Putamen (tissue), 1 donor: ENCODE results near the gene CBX2.
A peak's percentile ranks its signal among the peaks of the same experiment; 100 is the strongest.

ENCODE experiments used
- DNase-seq: peaks from one replicate; pipeline ENCODE4 v3.0.0-alpha.2; 2016; ENCODE audit warnings: low spot score

CBX2 gene

DNA sequence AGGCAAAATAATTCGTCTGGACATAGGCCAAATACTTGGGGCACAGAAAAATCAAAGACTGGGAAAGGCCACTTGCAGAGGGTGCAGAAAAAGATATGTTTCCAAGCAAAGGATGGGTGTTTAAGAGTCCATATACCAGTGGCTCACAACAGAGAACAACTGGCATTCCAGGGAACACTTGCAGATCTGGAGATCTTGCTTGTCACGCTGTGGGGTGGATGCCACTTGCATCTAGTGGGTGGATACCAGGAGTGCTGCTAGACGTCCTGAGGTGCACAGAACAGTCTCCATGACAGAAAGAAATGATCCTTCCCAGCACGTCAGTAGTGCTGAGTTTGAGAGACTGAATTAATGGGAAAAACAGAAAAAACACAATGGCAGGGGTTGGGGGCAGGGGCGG is 10.5 kb downstream of the CBX2 start:
- DNase-seq, result no peak

DNA sequence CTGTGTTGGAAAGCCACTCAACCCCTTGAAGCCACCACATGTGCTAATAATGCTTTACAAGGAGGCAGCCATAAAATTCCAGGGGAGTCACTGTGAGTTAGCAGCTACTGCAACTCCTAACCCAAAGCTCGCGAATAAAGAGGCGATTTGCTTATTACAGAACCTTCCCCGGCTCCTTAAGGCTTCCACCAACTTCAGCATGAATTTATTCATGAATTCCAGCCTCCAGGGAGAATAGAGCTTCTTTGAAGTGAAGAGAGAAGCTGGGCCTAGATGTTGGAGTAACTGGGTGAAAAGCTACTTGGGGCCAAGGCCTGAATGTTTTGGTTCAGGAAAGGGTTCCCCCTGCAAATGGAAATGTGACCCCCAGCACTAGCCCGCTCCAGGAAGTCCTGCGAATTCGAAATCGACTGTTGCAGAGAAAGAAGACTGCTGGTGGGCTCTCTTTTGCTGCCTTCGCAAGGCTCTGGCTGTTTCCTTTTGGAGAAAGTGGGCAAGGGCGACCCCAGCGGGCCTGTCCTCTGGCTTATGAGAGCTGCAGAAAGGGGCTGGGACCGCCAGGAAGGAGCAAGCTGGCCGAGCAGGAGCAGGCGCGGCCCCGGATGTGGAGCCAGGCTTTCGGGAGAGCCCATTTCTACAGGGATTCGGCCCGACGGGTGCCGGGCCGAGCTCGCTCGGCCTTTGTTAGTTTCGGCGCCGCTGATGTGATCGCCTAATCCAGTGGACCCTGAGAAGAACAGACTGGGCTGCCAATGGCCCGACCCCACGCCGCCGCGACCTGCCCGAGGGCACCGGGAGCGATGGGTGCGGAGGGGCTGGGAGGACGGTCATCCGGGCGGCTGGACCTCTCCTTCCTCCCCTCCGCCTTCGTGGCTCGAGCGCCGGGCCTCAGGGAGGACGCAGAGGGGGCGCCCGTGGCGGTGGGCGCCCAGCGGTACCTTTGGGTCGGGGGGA is 11.3 kb downstream of the CBX2 start:
- no peak for DNase-seq

DNA sequence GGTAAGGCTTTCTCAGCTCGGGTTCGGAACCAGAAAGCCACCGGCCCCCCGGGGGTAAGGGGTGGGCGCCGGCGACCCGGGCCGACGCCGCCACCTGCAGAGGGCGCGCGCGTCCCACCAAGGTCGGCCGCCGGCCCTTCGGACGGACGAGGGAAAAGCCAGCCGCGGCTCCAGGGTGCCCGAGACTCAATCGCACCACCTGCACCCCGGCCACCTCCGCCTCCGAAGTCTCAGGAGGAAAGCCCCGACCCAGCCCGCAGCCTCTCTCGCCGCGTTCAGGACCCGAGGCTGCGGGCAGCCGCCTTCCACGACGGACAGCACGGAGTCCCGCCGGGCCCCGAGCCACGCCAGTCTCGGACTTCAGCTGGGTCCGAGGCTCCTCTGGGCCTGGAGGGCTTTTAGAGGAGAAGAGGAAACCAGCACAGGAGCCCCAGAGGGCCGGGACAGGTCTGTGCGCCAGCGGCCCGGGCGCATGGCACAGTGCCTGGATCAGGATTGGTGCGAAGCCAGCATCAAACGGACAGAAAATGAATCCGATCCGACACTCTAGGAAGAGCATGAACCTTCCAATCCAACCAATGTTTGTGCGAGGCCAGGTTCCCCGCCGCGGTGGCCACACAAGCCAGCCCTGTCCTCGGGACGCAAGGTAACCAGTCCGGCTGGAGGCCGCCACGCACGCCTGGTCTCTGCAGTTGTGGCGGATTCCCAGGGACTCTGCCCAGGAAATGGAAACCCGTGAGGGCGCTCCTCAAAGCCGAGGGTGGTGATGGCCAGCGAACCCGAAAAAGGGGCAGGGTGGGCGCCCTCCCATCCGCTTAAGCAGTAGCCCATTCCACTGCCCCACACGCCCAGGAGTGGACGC is 12.2 kb downstream of the CBX2 start:
- DNase-seq, result no peak

DNA sequence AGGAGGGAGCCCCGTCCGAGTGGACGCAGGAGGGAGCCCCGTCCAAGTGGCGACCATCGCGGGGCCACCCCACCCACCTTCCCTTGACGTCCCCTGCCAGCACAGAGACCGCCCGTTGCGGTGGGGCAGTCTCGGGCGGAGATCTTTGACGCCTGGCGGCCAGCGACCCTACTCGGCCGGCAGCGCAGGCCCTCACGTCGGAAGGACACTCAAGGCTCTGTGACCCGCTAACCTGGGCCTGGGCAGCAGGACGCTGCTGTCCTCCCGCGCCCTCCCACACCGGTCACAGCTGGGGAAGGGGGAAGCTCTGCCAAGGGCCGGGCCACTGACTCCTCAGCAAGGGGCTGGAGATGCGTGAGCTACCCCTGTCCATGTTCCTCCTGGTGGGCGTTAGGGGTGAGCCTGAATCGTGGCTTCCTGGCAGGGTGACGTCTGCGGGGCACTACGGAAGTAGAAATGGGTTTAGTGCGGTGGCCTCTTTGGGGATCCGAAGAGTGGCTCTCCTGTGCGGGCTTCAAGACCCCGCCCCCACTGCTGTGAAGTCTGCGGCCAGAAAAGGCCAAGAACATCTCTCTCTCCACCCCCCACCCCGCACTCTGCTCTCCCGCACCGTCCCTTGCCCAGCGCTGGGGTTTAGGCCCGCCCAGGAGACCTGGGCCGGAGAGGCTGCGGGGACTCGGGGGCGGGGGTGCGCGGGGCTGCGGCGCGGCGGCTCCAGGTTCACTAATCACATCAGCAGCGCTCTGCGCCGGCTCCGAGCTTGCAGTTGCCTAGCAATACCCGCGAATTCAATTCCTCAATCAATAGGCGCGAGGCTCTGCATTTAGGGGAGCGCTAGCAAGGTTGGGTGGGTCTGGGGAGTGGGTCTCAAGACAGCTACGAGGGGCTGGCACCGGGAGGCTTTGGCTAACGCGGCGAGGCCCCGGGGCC is 13.1 kb downstream of the CBX2 start:
- DNase-seq, result no peak

- no peak for DNase-seq
Observed at GRCh38 chr17:79791735-79792161, 13.8 kb downstream of the CBX2 start.

DNA sequence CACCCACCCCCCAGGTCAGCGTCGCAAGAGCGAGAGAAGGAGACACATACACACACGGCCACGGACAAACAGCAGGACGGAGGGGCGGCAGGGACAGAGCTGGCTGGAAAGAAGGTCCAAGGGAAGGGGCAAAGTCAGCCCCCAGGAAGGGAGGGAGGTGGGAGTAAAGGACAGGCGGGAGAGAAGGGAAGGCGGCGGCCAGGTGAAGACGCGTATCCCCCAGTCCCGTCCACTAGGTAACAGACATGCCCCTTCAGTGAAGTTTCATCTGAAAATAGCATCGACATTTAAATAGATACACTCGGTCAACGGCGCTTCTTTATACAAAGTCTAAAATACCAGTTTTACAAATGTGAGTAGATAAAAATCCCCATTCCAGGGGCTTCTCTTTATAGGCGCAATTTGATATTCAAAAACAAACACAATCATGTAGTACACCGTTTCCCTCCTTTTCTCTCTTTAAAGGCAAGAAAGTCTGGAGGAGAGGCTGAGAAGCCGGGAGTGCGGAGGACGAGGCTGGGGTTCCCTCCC is 14.5 kb downstream of the CBX2 start:
- no peak for DNase-seq

DNA sequence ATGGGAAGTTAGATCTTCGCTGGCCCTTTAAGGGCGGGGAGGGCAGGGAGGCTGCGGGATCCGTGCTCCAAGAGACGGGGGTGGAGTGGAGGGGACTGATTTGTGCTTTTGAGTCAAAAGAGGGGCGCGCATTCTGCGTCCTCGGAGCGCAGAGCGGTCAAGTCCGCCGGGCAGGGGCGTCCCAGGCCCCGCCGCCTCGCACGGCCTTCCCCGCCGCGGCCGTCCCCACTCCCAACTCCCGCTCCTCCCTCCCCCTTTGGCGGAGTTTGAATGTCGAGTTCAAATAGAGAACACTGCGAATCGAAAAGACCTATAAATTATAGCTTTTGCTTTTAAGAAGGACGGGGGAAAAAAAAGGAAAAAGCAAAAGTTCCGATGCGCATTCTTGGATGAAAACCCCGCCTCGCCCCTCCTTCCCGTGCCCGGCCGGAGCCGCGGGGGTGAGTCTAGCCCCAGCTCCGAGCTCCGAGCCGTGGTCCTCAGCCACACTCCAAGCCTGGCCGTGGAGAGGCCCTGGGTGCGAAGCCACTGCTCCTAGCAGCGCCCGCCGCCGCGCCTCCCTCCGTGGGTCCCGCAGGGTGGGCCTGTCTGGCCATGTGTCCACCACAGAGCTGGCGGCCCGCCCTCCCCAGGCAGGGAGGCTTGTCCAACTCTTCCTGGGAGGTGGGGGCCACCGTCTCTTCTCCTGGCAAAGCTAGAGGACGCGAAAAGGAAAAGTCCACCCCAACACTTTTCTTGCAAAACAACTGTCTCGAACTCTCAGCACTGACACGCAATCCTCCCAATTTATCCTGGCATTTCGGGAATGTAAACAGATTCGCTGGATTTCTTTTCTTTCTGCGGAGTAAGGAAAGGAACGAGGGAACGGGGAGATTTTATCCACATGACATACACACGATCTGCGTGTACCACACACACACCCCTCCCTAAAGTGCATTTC is 15.3 kb downstream of the CBX2 start:
- no peak for DNase-seq

GRCh38 chr17:79793924-79794304 is 16.0 kb downstream of the CBX2 start:
- no peak for DNase-seq

- DNase-seq, result no peak
Observed at GRCh38 chr17:79794659-79795511, 16.9 kb downstream of the CBX2 start.

- no peak for DNase-seq
Observed at GRCh38 chr17:79795795-79796443, 18.0 kb downstream of the CBX2 start.

- DNase-seq, result no peak
Observed at GRCh38 chr17:79796444-79796762, 18.5 kb downstream of the CBX2 start.

- peak; percentile 99 for DNase-seq
Observed at GRCh38 chr17:79796763-79797491, 19.0 kb downstream of the CBX2 start, which contains the start of gene CBX8. Gene CBX8 (minus strand): TSS chr17:79797077. CDS start chr17:79796998, 79 bp downstream.

DNA sequence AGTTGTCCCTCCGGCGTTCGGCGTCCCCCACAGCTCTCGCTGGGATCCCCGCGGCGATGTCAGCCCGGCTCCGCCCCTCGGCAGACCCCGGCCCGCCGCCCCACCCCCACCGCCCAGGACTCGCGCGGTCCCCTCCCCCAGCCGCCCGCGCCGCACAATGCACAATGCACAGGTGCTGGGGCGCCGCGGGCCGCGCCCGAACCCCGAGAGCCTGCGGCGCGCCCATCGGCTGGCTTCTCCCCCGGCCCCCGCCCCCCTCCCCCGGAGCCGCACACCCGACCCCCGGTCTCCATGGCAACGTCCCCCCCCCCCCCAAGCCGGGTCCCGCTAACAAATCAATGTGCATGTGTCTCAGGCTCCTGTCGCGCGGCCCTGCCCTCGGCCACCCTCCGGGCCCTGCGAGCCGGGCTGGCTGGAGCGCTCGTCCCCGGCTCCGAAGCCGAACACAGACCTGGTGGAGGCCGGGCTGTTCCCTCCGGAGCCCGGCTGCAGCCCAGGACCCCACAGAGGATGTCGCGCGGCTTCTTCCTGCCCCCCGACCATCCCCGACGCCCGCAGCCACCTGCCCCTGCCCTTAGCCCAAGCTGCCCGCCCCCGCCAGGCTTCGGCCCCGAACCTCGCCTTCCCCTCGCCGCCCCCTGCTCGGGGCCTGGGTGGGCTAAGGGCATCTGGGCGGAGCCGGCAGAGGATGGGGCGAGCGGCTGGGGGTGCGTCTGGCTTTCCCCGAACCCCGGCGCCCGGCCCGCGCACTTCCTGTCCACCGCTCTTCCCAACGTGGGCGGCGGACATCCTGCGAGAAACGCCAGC is 19.7 kb downstream of the CBX2 start:
- DNase-seq, result no peak

DNA sequence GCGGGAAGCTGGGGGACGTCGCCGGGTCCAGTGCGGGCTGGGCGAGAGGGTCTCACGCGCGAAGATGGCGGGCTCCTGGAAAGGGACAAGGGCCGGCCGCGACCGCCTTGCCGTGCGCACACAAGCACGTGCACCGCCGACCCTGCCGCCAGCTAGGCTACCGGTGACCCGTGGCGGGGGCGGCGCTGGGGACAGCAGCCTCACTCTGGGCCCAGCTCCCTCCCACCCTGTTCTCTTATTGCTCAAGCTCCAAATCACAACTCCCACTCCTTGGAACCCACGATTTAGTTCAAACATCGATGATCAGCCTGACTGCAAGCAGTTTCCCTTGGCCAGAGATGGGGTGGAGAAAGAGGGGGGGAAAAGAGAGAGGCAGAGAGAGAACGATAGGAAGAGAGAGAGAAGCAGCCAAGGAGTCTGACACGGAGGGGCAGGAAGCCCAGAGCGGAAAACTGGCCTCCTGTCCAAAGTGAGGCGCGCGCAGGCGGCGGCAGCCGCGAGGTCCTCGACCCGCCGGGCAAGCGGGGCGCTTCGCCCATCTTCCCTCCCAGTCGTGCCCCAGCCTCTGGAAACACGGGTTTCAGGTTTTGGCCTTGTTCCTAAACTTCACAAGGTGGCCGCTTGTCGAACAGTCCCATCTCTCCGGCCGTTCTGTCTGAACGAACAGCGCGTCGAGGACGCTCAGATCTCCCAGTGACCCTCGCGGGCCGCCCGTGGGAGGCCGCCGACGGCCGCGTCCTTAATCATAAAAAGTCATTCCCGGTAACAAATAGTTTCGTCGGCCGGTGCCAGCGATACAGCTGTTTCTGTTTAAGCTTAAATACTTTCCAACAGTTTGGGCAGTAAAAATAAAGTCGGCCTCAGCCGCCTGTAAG is 20.6 kb downstream of the CBX2 start:
- no peak for DNase-seq

- no peak for DNase-seq
Observed at GRCh38 chr17:79799174-79799537, 21.2 kb downstream of the CBX2 start.

DNA sequence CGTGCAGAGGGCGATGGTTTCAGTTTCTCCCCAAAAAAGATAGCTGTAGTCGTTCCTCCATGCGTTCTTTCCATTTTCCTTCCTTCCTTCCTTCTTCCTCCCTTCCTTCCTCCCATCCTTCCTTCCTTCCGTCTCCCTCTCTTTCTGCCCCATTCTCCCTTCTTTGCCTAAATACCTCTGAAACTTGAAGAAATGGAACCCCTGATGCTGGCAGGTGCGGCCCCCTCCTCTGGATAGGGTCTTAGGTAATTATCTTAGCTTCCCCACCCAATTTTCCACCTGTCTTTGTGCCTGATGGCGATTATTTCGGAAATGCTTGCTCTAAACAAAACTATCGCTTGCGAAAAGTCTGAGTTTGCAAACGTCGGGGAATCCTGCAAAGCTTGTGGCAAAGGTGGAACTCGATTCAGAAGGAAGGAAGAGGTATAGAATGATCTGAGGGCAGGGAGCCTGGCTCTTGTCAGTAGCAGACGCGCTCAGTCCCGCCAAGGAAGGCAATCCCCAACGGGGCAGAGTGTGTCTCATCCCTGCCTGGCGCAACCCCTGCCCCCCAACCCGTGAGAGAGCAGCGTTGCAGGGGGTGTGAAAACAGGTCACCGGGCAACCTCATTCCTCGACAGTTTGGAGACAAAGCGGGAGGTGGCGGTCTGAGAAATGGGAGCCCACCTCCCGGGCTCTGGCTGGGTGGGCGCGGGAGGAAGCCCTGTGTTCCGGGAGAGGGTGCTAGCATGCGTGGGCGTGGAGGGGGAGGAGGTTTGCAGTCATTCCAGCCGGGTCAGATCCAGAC is 21.8 kb downstream of the CBX2 start:
- no peak for DNase-seq
